ENCODE results near the gene FBXL17. TPM values are rescaled to one million over a fixed set of nuclear protein-coding genes. Genes with fewer than 3 reads are reported as not detected.

Gene FBXL17
- total and polyA plus RNA-seq, 2 donors (not counting 1 experiment from before 2014, with no cell fraction given) = 7.3 to 40.3 TPM

DNA sequence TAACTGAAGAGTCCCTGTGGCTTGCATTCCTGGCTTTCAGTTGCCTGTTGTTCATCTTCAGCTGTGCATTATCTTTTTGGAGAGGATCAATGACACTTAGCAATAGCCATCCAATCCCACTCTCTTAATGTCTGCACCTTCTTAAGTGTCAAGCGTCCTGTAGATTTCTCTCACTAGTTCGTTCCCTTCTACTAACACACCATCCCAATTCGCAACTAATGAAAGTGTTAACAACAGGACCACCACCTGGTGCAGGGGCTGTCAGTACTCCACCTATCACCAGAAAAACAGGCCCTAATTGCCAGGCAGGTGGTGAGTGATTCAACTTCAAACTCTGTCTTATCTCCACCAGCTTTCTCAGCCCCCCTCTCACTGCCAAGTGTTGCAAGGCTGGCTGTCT lies 541.7 kb downstream of the FBXL17 start:
- no peak overlapping the region for H3K27ac Mint-ChIP-seq
- no peak overlapping the region for H3K9ac ChIP-seq (ENCODE audit: low read length)
- H3K9me3 Mint-ChIP-seq (ENCODE audit: insufficient read depth) = no peaks in the 10 kb centered on the region
- H3K4me1 Mint-ChIP-seq = no peaks in the 10 kb centered on the region
- H3K4me3 Mint-ChIP-seq = no peak overlapping the region
- no peaks in the 10 kb centered on the region for H3K9me3 ChIP-seq (ENCODE audit: control extremely low read depth in 1 of 3, control insufficient read depth in 2 of 3, insufficient read depth in 1 of 3, low read length in 2 of 3)
- 91% methylated on average over 3 of the region's 3 CpGs for WGBS (ENCODE audit: insufficient coverage)
- H3K27ac ChIP-seq (ENCODE audit: low read length in 2 of 2) = no peak overlapping the region
- peaks cover 0 to 3% (median 0%) of the 10 kb centered on the region in 4 experiments for H3K27me3 ChIP-seq (replicated peaks in 1 of 4; ENCODE audit: control extremely low read depth in 1 of 4, control insufficient read depth in 3 of 4, insufficient read depth in 4 of 4, low read length in 3 of 4)
- intact Hi-C loops (cut with micrococcal nuclease) = no loop called here
- H4K20me1 ChIP-seq (ENCODE audit: control insufficient read depth, insufficient read depth, low read length, poor library complexity, severe bottlenecking) = no peaks in the 10 kb centered on the region
- ChIA-PET CTCF (no interaction called here), POLR2A (no interaction called here)
- H3K4me1 ChIP-seq (ENCODE audit: control insufficient read depth in 2 of 2, insufficient read depth in 2 of 2, low read length in 2 of 2) = no peaks in the 10 kb centered on the region
- no peak overlapping the region for H3K4me2 ChIP-seq (replicated peaks; ENCODE audit: low read depth, low read length, poor library complexity, severe bottlenecking)
- ATAC-seq (ENCODE audit: low read depth) (no peak), DNase-seq (no peak)
- H3K36me3 ChIP-seq (replicated peaks in 1 of 2; ENCODE audit: control extremely low read depth in 1 of 2, control insufficient read depth in 1 of 2, extremely low read depth in 1 of 2, insufficient read depth in 2 of 2, low read length in 1 of 2) = no peaks in the 10 kb centered on the region
- no peak for TF ChIP-seq CTCF (IDR thresholded peaks at IDR 0.05)
- TF ChIP-seq EZH2 (IDR thresholded peaks at IDR 0.05; ENCODE audit: borderline replicate concordance, insufficient read depth, low read depth, low read length, poor library complexity, severe bottlenecking) = no peak
- H3K27me3 Mint-ChIP-seq = peaks cover 16% of the 10 kb centered on the region
- no peak overlapping the region for H3K4me3 ChIP-seq (ENCODE audit: control extremely low read depth in 1 of 5, extremely low read depth in 1 of 5, insufficient read depth in 1 of 5, low read depth in 2 of 5, low read length in 4 of 5)
- no peaks in the 10 kb centered on the region for H3K79me2 ChIP-seq (ENCODE audit: control insufficient read depth, insufficient read depth, low read length)
- no peak overlapping the region for H2AFZ ChIP-seq (ENCODE audit: insufficient read depth, low read depth, low read length, poor library complexity, severe bottlenecking)

- H3K9me3 Mint-ChIP-seq (ENCODE audit: insufficient read depth) = no peaks in the 10 kb centered on the region
- POLR2A ChIA-PET = no interaction called here
Measured at GRCh38 chr5:107835096-107835495, 546.8 kb downstream of the FBXL17 start.

More at GRCh38 chr5:107835096-107835495, 546.8 kb downstream of the FBXL17 start:
- H3K4me1 ChIP-seq (ENCODE audit: control insufficient read depth in 2 of 2, insufficient read depth in 2 of 2, low read length in 2 of 2) = no peaks in the 10 kb centered on the region
- no peaks in the 10 kb centered on the region for H3K36me3 ChIP-seq (replicated peaks in 1 of 2; ENCODE audit: control extremely low read depth in 1 of 2, control insufficient read depth in 1 of 2, extremely low read depth in 1 of 2, insufficient read depth in 2 of 2, low read length in 1 of 2)
- TF ChIP-seq CTCF (IDR thresholded peaks at IDR 0.05) = no peak
- no peak for TF ChIP-seq EZH2 (IDR thresholded peaks at IDR 0.05; ENCODE audit: borderline replicate concordance, insufficient read depth, low read depth, low read length, poor library complexity, severe bottlenecking)
- peaks cover 1% of the 10 kb centered on the region for H3K27me3 Mint-ChIP-seq
- H4K20me1 ChIP-seq (ENCODE audit: control insufficient read depth, insufficient read depth, low read length, poor library complexity, severe bottlenecking) = no peaks in the 10 kb centered on the region
- H3K79me2 ChIP-seq (ENCODE audit: control insufficient read depth, insufficient read depth, low read length) = no peaks in the 10 kb centered on the region
- no peak for ATAC-seq (ENCODE audit: low read depth)
- H3K27ac Mint-ChIP-seq = no peak overlapping the region
- H3K9ac ChIP-seq (ENCODE audit: low read length) = no peak overlapping the region
- WGBS (ENCODE audit: insufficient coverage) = no CpG with 5 or more reads among the region's 8 CpGs
- no peaks in the 10 kb centered on the region for H3K9me3 ChIP-seq (ENCODE audit: control extremely low read depth in 1 of 3, control insufficient read depth in 2 of 3, insufficient read depth in 1 of 3, low read length in 2 of 3)
- no peak for DNase-seq
- no peaks in the 10 kb centered on the region for H3K27me3 ChIP-seq (replicated peaks in 1 of 4; ENCODE audit: control extremely low read depth in 1 of 4, control insufficient read depth in 3 of 4, insufficient read depth in 4 of 4, low read length in 3 of 4)
- intact Hi-C loops (cut with micrococcal nuclease) = no loop called here
- H2AFZ ChIP-seq (ENCODE audit: insufficient read depth, low read depth, low read length, poor library complexity, severe bottlenecking) = no peak overlapping the region
- CTCF ChIA-PET = no interaction called here
- no peak overlapping the region for H3K4me2 ChIP-seq (replicated peaks; ENCODE audit: low read depth, low read length, poor library complexity, severe bottlenecking)
- H3K27ac ChIP-seq (ENCODE audit: low read length in 2 of 2) = no peak overlapping the region
- no peak overlapping the region for H3K4me3 Mint-ChIP-seq
- no peaks in the 10 kb centered on the region for H3K4me1 Mint-ChIP-seq
- H3K4me3 ChIP-seq (ENCODE audit: control extremely low read depth in 1 of 5, extremely low read depth in 1 of 5, insufficient read depth in 1 of 5, low read depth in 2 of 5, low read length in 4 of 5) = no peak overlapping the region
